NCI-H2029 treated with DMSO at 0.1 percent for 48 hours (cell line): Measurements from ENCODE around the gene ZNF200.
"Not testable (repeated sequence)": the region's sequence is repeated elsewhere in the genome, so short reads cannot be mapped to it uniquely, and the experiment has no call there.

Source experiments
- DNase-seq: peaks from one replicate; lab custom pipeline; 2025; lab: John Stamatoyannopoulos, UW

The ZNF200 gene, protein sequence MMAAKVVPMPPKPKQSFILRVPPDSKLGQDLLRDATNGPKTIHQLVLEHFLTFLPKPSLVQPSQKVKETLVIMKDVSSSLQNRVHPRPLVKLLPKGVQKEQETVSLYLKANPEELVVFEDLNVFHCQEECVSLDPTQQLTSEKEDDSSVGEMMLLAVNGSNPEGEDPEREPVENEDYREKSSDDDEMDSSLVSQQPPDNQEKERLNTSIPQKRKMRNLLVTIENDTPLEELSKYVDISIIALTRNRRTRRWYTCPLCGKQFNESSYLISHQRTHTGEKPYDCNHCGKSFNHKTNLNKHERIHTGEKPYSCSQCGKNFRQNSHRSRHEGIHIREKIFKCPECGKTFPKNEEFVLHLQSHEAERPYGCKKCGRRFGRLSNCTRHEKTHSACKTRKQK

DNA sequence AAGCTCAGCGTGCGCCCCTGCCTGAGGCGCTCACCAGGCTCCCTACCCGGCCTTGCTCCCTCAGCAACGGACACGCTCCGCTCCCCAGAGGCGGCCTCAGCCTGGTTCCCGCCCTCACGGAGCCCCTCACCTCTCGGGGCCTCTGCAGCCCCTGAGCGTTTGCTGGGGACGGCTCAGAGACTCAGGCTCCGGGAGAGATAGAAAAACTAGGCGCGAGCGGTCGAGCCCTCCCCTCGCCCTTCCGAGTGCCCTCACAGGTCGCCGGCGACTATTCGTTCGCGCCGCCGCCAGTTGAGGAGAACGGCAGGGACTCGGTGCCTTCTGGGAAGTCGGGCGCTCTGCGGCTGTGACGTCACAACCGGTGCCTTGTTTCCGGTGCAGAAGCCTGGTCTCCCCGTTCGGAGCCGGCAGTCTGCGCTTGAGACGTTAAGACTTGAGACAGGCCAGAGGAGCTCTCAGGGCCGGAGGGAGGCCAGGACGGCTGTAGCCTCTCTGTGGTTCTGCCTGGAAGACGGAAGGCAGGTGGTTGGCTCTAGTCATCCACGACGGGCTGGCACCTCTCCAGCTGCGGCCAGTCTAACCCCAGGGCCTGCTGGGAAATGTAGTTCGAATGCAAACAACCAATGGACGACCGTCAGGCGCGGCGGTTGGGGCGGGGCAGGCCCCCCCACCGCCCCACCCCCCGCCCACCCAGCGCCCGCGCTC lies at the start of gene ZNF200:
Gene ZNF200 (minus strand): TSS at position 302 of the 705 bp plus-strand sequence. CDS start 1,403 bp downstream, outside the sequence.
- DNase-seq = peak; percentile 94

DNA sequence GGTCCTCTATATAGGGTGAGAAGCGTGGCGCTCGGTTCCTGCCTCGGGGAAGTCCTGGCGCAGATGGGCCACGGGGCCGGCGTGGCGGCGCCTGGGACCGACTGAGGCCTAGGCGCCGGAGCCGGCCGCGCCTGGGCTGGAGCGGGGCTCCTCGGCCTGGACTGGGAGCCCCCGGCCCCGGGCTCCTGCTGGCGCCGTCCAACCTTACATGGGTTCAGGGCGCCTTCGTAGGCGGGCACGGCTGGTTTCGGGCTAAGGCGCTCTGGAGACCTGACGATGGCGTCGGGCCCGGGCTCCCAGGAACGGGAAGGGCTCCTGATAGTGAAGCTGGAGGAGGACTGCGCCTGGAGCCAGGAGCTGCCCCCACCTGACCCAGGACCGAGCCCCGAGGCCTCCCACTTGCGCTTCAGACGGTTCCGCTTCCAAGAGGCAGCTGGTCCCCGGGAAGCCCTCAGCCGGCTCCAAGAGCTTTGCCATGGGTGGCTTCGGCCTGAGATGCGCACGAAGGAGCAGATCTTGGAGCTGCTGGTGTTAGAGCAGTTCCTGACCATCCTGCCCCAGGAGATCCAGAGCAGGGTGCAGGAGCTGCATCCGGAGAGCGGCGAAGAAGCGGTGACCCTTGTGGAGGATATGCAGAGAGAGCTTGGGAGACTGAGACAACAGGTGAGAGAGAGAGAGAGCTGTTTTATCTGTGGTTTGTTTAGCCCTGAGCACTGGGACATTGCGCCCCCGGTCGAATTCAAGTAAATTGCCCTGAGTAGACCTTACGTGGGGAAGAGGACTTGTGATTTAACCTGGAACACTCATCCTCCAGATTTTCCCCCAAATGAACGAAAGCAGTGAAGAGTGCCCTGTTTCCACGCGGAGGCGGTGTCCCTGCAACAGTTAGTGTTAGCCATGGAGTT lies 48.8 kb upstream of the ZNF200 start:
- DNase-seq = no peak

DNA sequence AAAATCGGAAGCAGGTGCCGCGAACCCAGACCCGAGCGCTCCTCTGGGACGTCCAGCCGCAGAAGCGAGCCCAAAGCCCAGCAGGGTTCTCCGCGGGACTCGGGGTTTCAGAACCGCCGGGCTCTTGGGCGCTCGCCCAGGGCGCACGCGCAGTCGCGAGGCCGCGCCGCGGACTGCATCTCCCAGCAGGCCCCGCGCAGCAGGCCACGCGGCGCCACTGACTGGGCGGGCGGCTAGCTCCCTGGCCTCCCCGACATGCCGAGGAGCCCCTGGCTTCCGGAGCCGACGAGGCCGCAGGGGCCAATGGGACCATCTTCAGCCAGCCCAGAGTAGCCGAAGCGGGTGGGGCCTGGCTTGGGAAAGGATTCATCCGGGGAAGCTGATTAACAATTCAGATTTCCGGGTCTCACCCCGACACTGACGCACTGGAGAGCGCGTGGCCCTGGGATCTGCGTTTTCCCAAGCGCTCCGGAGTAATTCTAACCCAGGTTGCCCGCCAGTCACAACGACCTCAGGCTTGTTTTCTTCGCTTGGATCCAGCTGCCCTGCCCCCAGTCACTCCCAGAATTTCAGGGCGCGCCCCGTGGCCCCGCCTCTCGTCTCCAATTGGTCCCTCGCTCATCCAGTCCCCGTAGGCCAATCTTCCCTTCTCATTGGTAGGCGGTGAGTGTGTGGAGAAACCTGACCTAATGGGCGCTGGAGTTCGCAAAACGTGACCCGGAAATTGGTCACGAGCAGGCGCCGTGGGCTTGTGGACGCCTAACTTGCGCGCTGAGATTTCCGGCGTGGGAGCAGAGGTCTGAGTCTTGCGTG lies 48.0 kb upstream of the ZNF200 start, which contains the start of gene ZNF263:
Gene ZNF263 (plus strand): TSS at position 762 of the 813 bp plus-strand sequence. CDS start 328 bp downstream, outside the sequence.
- DNase-seq = peak; percentile 94

DNA sequence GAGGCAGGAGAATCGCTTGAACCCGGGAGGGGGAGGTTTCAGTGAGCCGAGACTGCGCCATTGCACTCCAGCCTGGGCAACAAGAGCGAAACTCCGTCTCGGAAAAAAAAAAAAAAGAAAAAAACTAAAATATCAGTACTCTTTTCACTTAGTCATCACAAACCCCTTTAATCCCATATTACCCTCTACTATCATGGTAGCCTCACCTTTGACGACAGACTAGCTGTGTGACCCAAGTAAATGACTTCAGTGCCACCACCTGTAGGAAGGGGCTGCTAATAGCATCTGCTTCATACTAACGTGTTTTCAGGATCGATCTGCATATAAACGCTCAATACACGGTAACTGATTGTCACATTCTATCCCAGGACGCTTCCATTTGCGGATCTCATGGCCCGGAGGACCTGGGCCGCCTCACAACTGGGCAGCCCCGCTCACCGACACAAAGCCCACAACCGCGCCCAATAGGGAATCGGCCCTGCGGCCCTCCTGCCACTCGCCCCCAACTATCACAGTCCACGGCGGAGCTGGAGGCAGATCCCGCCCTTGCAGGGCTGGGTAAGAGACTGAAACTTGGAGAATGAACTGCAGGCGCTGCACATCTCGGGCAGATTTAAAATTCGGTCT lies 47.3 kb upstream of the ZNF200 start:
- DNase-seq = peak; percentile 62

DNA sequence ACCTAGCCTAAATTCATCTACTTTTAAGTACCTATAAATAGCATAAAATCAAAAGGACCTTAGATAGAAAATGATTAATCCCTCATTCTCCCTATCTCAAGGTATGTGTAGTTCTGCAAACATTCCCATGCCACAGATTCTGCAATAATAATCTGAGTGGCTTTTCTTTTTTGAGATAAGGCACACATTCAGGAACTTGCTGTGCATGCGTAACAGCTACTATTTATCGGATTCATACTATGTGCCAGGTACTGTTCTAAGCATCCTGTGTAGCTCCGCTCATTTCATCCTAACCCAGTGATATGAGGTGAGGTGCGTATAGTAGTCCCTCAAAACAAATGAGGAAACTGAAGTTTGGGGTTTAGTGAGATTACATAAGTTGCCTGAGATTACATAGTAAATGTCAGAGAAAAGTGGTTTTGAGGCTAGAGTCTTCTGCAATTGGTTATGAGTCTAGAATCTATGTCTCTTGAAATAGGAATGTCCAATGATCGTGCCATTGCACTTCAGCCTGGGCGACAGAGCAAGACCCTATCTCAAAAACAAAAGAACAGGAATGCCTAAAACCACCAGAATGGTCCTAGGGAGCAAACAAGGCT lies 46.4 kb upstream of the ZNF200 start:
- DNase-seq = no peak

DNA sequence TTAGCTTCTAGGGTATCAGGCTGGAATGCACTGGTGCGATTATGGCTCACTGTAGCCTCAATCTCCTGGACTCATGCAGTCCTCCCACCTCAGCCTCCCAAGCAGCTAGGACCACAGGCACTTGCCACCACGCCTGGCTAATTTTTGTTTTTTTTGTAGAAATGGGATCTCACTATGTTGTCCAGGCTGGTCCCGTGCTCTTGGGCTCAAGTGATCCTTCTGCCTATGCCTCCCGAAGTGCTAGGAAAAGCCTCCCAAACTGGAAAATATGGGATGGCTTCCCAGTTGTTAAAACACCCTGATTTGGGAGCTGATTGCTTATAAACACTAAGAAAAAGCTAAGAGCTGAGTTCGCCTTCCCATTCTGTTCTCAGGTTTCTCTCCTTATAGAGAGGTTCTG lies 41.7 kb upstream of the ZNF200 start:
- no peak for DNase-seq

DNA sequence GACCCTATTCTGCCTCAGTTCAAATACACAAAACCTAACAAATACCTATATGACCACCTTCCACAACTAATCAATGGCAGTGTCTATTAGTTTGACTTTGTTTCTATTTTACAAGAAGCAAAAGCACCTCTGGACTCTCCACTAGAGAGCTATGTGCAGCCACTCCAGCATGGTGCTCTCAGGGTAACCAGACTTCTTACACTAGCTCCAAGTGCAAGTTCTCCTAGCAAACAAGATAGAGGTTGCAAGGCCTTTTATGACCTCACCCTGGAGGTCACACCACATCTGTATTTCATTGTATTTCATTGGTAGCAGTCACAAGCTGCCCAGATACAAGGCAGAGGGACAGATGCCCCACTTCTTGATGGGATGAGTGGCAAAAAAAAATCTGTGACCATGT lies 40.0 kb upstream of the ZNF200 start:
- DNase-seq = no peak

DNA sequence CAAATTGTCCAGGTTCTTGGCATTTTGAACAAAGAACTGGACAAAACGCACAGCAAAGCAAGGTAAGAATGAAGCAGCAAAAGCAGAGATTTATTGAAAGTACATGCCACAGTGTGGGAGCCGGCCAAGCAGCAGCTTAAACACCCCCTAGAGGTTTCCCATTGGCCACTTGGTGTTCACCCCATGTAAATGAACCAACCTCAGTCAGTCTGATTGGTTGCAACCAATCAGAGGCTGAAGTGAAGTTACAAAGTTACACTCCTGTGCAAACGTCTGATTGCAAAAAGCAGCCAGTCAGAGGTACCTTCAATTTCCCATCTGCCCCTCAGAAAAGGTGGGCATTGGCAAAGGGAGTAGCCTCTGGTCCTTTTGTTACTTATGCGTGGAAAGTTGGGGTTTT lies 39.5 kb upstream of the ZNF200 start:
- DNase-seq = no peak

DNA sequence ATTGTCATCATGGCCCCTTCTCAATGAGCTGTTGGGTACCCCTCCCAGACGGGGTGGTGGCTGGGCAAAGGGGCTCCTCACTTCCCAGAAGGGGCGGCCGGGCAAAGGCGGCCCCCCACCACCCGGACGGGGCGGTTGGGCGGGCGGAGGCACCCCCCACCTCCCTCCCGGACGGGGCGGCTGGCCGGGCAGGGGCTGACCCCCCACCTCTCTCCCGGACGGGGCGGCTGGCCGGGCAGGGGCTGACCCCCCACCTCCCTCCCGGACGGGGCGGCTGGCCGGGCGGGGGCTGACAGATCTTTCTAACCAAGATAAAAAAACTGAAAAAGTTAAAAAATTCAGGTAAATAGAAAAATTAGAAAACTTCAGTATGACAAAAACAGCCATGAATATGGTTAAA lies 36.3 kb upstream of the ZNF200 start:
- DNase-seq = not testable (repeated sequence)

DNA sequence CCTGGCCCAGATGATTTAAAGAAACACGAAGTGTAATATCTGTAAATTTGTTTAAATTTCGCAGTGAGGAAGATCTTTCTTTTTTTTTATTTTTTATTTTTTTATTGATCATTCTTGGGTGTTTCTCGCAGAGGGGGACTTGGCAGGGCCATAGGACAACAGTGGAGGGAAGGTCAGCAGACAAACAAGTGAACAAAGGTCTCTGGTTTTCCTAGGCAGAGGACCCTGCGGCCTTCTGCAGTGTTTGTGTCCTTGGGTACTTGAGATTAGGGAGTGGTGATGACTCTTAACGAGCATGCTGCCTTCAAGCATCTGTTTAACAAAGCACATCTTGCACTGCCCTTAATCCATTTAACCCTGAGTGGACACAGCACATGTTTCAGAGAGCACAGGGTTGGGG lies 35.8 kb upstream of the ZNF200 start:
- DNase-seq = not testable (repeated sequence)

DNA sequence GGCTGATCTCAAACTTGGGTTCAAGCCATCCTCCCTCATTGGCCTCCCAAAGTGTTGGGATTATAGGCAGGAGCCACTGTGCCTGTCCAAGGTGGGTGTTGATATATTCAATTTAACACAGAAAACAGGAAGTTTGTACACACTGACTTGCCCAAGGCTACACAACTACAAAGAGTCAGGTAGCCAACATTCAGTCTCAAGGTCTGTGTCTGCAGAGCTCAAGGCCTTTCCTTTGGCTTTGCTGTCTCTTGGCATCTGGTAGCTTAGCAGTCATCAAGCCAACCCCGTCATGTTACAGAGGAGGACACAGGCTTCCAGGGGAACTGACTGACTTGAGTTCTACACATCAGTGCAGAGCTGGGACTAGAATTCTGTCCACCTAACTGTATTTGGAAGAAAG lies 33.3 kb upstream of the ZNF200 start:
- DNase-seq = no peak

DNA sequence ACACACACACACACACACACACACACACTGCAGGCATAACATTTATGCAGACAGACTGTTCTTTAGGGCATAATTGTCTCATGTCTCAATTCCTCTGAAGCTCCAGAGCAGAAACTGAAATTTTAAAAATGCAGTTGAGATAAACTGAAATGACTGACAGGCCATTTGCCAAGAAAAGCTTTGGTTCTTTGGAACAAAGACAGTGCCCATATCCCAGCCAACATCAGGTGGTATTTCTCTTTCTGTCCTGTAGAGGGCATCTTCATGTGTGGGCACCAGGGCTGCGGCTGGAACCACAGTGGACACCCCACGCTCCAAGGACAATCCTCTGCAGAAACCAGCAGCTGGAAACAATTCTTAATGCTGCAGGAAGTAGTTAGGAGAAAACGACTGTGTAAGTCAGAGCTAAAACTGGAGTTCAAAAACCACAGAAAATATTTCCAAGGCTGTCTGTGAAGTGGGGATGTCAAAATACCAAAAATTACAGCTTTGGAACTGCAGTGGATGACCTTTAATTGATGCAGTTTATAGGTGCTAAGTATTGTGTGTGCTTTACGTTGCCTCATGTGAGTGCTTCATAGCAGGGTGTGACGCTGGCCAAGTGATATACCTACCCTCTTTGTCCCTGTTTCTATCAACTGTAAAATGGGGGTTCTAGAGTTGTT lies 32.0 kb upstream of the ZNF200 start:
- DNase-seq = no peak

DNA sequence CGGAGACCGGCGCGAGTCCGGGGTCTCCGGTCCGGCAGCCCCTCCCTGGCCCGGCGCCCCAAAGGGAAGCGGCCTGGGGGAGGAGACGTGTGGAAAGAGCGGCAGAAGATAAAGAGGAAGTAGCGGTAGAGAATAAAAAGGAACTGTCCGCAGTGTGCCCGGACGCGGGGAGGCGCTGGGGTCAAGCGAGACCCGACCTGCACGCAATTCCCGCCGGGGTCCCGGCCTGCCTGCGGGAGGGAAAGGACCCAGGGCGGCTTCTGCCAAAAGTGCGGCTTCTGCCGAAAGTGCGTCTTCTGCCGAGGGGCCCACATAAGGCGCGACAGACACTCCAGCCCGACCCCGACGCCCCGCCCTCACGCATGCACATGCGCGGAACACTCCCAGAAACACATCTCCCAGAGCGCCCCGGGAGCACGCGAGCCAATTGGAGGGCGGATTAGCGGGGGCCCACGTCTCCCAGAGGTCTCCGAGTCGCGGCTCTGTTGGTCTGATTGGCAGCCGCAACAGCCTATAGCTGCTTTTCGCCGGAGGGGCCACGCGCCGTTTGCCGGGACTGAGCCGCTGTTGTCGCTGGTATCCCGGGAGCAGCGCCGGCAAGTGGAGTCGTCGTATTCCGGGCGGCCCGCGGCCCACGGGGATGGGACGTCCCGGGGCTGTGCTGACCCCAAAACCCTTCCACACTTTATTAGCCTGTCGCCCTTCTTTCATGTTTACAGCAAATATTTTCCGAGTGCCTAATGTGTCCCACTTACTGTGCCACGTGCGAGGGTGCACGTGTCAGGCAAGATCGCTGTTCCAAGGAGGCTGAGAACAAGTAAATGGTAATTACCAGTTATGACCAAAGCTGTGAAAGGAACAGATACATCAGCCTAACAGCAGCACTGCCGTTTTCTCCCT lies 29.4 kb upstream of the ZNF200 start:
- peak; percentile 78 for DNase-seq

DNA sequence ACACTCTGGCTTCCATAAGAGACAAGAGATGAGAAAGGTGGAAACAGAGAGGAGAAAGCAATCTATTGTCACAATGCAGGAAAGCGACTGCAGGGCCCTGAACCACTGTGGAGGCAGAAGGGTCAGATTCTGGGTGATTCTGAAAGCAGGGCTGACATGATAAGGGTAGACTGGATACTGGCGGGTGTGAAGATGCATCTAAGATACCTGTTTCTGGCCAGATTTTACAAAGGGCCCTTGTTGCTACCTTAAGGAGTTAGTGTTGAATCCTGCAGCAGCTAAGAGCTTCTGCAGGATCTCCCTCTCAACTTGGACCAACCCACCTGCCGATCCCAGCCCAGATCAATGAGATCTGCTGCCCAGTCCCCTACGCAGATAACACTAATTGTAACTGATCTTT lies 27.6 kb upstream of the ZNF200 start:
- DNase-seq = no peak

DNA sequence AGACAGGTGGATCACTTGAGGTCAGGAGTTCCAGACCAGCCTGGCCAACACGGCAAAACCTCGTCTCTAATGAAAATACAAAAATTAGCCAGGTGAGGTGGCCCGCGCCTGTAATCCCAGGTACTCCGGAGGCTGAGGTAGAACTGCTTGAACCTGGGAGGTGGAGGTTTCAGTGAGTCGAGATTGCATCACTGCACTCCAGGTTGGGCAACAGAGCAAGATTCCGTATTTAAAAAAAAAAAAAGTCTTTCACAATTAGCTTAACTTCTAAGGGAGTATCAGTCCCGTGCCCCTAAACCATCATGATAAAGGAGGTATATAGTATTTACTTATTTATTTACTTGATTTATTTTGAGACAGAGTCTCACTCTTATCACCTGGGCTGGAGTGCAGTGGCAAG lies 24.9 kb upstream of the ZNF200 start:
- DNase-seq = no peak

DNA sequence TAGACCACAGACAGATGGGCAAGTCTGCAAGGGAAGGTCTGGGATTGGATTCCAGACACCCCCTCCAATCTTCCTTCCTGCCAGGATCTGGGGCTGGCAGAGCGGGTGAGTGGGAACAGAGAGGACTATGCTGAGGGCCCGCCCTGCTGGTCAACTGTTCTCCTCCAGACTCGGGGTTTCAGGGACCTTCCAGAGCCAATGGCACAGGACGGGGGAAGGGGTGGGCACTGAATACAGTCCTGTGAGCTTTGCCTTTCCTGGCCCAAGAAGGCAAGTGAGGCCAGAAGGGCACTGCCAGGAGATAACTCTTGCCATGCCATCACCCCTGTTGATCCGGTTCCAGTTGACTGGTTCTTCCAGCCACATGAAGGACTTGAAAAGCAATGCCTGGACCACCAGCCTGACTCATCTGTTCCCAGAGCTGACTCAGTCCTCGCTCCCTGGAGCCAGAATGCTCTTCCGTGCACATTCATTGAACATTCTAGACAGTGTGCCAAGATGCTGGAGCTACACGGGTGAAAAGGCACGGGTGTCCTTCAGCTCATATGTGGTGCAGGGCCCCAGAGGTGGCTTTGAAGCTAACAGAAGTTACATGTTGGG lies 22.0 kb upstream of the ZNF200 start:
- no peak for DNase-seq

DNA sequence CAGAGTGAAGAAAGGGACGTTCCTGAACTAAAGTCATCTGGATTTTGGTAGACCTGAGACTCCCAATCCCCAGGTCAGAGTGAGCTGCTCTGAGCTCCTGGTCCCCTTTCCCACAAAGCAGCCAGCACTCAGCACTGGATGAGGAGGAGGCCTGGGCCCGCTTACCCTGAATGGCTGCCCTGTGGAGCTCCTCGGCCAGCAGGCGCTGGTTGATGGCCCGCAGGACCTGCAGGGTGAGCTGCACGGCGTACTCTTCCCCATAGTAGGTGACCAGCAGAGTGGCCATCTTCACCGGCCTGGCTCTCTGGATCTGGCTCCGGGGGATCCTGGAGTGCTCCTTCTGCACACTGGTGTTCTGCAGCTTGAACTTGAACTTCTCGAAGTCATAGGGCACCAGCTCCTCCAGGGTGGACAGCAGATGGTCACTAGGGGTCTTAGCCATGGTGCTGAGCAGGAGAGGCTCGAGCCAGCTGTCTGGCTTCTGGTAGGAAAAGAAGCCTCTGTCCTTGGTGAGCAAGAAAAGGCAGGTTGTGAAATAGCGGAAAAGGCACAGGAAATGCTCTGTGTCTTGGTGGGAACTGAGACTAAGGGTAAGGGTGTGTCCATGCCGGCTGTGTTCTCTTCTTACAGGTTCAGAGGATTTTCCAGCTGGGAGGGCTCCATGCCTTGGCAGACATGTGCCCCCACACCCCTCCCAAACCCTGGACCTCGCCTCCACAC lies 21.3 kb upstream of the ZNF200 start, which contains the start of gene MEFV:
Gene MEFV (minus strand): TSS at position 488 of the 720 bp plus-strand sequence. CDS start 46 bp downstream, at position 442.
- no peak for DNase-seq

DNA sequence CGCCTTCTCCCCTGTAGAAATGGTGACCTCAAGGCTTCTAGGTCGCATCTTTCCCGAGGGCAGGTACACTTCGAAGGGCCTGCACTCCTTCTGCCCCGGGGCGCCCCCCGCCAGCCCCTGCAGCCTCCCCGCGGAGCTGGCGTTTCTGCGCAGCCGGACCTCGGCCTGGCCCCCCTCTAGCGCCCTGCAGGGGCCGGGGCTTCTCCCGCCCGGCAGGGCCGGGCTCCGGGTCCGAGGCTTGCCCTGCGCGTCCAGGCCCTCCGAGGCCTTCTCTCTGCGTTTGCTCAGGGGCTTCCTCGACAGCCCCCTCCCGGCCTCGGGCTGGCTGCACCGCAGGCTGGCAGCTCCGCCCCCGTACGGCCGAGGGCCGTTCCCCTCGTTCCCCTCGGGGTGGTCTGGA lies 19.4 kb upstream of the ZNF200 start:
- DNase-seq = no peak
